ENCODE results near the gene R3HDM2.

The R3HDM2 gene

GRCh38 chr12:57266681-57267080 lies 164.2 kb downstream of the R3HDM2 start:
- DNase-seq (ENCODE audit: low read depth) = no peak

GRCh38 chr12:57263096-57263495 lies 167.7 kb downstream of the R3HDM2 start:
- no peak for DNase-seq (ENCODE audit: low read depth)

DNA sequence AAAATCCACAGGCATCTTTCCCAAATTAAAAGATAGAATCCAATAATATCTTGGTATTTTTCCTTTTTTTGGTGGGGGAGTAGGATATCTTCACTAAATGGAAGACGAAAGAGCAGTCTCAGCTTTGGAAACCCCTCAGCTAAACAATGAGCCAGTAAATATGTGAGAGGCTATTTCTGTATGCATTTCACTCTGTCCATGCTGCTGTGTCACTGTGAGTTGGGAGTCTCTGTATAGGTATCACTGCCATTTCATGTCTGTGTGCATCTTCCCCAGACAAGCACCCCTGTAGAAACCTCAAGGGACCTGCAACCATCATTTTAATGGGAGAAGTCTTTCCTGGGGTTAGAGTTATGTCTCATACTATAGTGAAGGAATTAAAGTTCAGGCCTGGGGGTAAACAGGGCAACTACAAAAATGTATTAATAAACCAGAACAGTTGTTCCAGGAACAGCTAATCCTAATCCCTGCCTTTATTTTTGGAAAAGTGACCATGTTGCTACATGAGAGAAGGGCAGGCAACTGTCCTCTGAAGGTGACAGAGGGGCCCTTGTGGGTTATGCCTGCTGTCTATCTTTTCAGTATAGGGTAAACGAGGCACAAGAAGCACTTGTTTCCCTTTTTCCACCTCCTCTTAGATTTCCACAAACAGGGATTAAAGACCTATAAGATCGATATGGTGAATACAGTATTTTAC lies 168.6 kb downstream of the R3HDM2 start:
- no peak for DNase-seq (ENCODE audit: low read depth)

DNA sequence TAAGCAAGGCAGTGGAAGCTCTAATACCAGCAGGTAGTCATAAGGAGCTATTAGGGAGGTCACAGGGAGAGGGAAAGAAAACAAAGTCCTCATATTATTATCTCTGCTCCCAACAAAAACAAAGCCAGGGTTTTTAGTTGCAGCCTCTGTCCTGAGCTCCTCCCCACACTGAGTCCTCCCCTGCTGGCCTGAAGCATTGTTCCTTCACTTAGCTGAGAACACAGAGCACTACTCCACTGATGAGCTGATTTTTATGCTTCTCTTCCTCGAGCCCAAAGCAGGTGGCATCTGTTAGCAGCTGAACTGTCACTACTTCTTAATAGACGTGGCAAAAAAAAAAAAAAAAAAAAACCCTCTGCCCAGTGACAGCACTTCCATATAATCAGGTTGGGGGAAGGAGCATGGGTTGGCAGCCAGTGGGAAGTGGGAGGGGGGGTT lies 169.4 kb downstream of the R3HDM2 start:
- DNase-seq (ENCODE audit: low read depth) = no peak

DNA sequence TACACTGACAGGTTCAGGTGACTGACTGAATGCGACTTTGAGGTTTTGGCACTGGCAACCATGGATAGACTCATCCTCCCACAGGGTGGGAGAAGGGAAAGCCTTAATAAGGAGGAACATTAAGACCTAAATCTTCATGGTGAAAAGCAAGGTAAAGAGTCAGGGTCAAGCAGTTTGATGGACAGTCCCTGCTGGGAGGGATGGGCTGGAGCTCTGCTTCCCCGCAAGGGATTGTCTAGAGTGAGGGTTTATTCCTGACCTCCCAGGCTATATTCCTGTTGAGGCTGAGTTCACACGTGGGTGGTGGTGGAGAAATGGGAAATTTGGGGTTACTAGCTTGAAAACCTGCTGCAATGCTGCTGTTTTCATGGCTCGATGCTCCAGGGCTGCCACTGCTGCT lies 170.5 kb downstream of the R3HDM2 start:
- DNase-seq (ENCODE audit: low read depth) = no peak

DNA sequence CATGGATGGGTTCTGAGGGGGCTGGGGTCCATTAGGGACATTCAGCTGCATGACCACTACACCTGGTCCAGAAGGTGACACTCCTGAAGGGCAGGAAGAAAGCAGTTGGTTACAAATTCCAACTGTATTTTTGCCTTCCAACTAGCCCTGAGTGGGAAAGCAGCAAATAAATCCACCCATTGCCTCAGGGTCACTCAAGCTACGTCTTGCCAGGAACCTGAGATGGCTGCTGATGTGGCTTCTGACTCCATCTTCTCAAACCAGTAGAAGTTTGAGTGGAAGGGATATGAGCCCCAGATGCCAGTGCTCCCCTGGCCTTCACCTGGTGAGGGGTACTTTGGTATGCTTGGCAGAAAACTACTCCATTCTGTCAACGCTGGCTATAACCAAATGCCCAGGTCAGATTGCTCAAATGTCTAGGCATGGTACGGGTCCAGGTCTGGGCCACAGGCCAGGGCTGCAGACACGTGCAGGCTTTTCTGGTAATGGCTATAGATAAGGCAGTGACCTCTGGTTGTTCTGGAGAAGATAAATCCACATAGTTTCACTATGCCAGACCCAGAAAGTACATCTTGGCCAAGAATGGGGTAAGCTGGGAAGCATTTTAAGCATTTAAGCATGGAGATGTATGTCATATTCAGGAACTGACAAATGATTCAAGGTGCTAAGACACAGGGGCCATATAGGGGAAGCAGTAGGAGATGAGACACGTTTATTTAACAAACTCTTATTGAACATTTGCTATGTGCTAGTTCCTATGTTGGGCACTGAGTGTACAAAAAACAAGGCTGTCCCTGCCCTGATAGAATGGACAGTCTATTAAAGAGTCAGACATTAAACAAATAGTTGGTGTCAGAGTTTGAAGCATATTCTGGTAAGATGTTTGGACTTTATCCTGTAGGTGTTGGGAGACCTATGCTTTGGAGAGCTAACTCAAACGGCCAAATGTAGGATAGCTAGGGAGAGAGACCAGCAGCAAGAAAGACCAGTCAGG lies 171.6 kb downstream of the R3HDM2 start:
- DNase-seq (ENCODE audit: low read depth) = no peak

GRCh38 chr12:57255916-57256315 lies 174.9 kb downstream of the R3HDM2 start:
- no peak for DNase-seq (ENCODE audit: low read depth)

- no peak for DNase-seq (ENCODE audit: low read depth)
These were observed 176.2 kb downstream of the R3HDM2 start for GRCh38 chr12:57254506-57255280.

- DNase-seq (ENCODE audit: low read depth) = no peak
These were observed 179.9 kb downstream of the R3HDM2 start, which contains the start of gene STAC3 for GRCh38 chr12:57250956-57251355. TSS of gene STAC3 (minus strand) at chr12:57251187. CDS start at chr12:57249636, 1,551 bp downstream.

- no peak for DNase-seq (ENCODE audit: low read depth)
These were observed 180.3 kb downstream of the R3HDM2 start for GRCh38 chr12:57250541-57250940.

GRCh38 chr12:57248934-57249742 lies 181.7 kb downstream of the R3HDM2 start:
- no peak for DNase-seq (ENCODE audit: low read depth)

DNA sequence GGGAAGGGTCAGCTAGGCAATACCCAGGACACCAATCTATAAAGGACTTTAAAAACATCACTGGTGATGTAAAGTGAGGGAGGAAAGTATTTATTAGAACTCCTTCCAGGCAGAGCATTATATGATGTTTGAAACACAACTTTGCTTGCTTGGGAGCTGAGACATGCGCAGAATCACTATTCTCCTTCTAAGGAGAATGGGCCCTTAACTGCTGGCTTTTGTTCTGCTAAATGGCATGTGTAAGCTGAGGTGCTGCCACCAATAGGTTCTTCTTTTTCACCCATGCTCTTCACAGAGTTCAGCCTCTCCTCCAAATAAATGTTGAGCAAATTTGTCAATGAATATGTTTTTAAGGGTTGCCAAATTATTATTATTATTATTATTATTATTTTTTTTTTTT lies 183.8 kb downstream of the R3HDM2 start:
- DNase-seq (ENCODE audit: low read depth) = no peak

DNA sequence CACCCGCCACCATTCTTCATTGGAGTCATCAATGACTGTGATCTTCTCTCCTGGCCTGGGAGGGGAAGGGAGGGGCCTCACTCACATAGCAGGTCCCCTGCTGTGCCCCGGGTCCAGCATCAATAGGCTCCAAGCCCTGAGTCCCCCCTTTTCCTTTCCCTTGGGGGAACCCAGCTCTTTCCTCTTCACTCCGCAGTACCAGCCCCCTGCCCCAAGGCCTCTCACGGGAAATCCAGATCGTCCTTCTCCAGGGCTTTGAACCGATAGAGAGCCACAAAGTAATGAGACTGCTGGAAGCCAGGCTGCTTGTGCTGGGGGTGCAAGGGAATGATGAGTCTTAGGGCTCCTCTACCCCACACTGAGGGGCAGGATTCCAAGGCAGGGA lies 186.5 kb downstream of the R3HDM2 start:
- no peak for DNase-seq (ENCODE audit: low read depth)

- DNase-seq (ENCODE audit: low read depth) = peak; percentile 49
These were observed 187.1 kb downstream of the R3HDM2 start for GRCh38 chr12:57243521-57244311.

GRCh38 chr12:57242691-57243454 lies 188.0 kb downstream of the R3HDM2 start:
- no peak for DNase-seq (ENCODE audit: low read depth)

GRCh38 chr12:57242329-57242690 lies 188.5 kb downstream of the R3HDM2 start:
- no peak for DNase-seq (ENCODE audit: low read depth)

DNA sequence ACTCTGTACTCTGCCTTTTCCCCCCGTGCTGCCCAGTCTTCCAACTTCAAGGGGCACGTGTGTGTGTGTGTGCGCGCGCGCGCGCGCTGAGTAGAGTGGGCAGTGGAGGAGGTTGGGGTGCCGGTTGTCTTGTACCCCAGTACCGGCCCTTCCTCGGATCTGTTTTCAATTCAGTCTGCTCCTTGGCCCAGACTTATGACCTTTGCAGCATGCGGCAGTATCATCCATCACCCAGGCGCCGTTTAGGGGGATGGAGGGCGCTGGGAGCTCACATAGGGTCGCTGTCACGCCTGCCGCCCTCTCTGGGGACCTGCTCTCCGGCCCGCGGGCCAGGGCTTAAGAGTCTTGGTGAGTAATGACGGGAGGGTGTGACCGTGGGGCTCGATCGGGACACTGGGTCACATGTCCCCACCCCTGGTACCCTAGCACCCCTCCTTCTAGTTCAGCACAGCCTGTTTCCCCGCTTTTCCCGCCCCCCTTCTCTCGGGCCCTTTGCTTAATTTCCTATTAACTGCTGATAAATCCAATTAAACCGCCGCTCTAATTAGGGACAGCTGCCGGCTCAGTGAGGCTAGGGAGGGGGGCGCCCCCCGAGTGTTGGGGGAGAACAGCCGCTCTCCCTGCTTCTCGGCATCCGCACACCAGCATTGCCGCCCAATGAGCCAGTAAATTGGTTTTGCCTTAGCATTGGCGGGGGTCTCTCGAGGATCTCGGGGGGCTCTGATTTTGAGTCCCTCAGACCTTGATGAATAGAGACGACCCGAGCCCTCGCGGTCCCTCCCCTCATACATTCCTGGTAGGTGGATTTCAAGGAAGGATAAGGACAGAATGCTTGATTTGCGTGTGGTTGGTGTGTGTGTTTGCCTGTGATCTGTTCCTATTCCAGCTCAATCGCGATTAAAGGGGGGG lies 189.2 kb downstream of the R3HDM2 start:
- no peak for DNase-seq (ENCODE audit: low read depth)

DNA sequence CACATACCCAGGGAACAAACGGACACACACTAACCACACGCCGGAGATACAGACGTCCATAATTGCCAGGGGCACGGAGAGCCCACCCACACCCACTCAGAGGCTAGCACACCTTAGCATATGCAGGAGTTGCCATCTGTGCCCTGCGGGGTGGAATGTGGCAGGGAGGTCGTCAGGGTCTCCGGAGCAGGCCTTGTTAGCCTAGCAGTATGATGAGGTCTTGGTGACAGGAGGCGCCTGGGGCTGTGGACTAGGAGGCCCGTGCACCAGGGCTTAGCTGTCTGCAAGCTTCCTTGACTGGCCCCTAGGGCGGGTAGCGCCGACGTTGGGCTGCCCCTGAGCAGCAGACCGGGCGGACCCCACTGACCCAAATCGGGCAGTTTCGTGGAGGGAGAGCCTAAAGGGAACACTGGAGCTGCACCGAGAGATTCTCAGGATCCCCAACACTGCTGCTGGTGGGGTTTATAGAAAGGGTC lies 189.9 kb downstream of the R3HDM2 start:
- no peak for DNase-seq (ENCODE audit: low read depth)
